Measurements from ENCODE around the gene KMT2C. TPM values are rescaled to one million over a fixed set of nuclear protein-coding genes. Genes with fewer than 3 reads are reported as not detected.

The KMT2C gene
- total RNA-seq, 1 experiment from 2014 or later = 20.4 TPM

DNA sequence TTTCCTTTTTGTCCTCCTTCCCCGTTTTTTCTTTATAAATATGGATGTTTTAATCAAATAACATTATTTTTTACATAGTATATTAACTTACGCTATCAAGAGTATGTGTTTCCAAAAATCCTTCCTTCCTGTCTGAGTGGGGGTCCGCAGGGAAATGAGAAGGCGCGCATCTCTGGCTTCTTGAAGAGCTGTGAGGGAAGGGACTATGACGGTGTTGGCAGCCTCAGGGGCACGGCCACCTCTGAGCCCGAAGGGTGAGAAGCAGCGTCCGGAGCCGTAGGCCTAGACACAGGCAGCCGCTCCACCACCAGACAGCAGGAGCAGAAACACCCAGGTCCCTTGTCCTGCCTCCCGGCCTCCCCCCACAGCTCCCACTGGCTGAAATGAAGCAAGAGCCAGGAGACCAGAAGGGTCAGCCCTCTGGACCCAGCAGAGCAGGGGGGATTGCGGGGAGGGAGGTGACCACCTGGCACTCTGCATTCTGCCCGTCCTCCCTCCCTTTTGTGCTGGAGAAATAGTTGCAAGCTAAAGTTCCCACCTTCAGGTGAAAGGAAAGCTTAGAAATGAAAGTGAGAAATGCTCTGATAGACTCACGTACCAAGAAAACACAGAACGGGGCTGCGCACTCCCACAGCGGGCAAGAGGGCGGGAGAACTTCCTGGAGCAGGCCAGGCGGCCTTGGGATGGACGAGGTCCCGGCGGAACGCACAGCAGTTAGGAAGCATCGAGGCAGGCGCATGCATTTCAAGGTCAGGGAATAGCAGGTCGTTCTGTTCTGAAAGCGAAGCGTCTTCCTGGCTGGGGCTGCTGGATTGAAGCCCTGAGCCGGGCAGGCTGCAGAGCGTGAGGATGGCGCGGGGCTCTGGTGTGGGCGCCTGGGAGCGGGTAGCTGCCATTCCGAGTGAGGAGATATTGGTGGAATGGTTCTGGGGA is 304.9 kb downstream of the KMT2C start:
- Histone ChIP-seq H3K36me3 (peaks cover 65% of the 10 kb centered on the region), H3K27me3 (replicated peaks) (no peaks in the 10 kb centered on the region), H3K27ac (no peak overlapping the region), H3K4me1 (replicated peaks) (peaks cover 10% of the 10 kb centered on the region), H3K4me3 (no peak overlapping the region), H3K9me3 (replicated peaks) (no peaks in the 10 kb centered on the region)
- DNase-seq (ENCODE audit: low read depth in 1 of 2, low spot score in 2 of 2) = no peak

DNA sequence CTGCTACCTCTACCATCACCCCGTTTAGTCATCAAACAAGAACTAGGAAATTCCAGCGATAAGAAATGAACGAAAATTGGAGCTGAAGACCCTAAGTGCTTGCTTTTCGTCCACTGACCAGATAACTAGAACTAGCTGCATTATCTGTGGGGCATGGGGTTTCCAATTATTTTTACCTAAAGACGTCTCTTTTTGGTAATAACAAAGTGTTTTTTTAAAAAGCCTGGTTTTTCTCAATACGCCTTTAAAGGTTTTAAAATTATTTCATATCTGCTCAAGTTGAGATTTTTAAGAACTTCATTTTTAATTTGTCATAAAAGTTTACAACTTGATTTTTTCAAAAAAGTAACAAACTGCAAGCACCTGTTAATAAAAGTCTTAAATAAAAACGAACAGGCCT is 306.1 kb downstream of the KMT2C start:
- no peaks in the 10 kb centered on the region for H3K4me1 ChIP-seq (replicated peaks)
- H3K9me3 ChIP-seq (replicated peaks) = no peaks in the 10 kb centered on the region
- no peak for DNase-seq (ENCODE audit: low read depth in 1 of 2, low spot score in 2 of 2)
- no peak overlapping the region for H3K4me3 ChIP-seq
- H3K27me3 ChIP-seq (replicated peaks) = no peaks in the 10 kb centered on the region
- no peak overlapping the region for H3K27ac ChIP-seq
- peaks cover 73% of the 10 kb centered on the region for H3K36me3 ChIP-seq

DNA sequence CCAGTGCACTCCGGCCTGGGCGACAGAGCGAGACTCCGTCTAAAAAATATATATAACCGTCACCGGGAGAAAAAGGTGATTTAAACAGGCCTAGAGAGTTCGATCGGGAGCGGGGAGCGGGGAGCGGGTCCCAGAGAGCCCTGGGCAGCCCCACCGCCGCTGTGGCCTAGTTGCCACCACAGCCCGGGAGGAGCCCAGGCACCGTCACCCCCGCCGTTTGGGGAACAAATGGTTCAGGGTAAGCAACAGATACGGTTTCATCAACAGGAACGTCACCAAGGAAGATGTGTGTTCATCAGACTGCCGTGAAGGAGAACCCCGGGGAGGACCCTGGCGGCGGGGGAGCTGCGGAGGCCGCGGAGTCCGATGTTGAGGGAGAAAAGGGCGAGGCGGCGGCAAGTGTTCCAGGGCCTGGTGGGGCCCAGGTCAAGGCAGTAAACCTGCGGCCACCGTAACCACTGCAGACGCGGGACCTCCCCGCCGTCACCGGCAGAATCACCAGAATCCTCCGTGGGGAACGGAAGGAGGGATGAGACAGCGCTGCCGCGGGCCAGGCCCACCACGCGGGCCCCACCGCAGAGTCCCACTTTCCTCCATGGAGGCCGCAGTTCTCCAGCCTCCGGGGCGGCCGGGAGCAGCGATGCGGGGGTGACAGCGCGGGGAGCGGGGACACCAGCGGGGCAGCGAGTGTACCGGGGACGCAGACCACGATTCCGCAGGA is 306.9 kb downstream of the KMT2C start:
- H3K27ac ChIP-seq = no peak overlapping the region
- peaks cover 77% of the 10 kb centered on the region for H3K36me3 ChIP-seq
- no peak for DNase-seq (ENCODE audit: low read depth in 1 of 2, low spot score in 2 of 2)
- H3K4me1 ChIP-seq (replicated peaks) = no peaks in the 10 kb centered on the region
- peaks cover 4% of the 10 kb centered on the region; the same call in 1 of the 2 replicates for H3K9me3 ChIP-seq (replicated peaks)
- H3K27me3 ChIP-seq (replicated peaks) = no peaks in the 10 kb centered on the region
- H3K4me3 ChIP-seq = no peak overlapping the region

DNA sequence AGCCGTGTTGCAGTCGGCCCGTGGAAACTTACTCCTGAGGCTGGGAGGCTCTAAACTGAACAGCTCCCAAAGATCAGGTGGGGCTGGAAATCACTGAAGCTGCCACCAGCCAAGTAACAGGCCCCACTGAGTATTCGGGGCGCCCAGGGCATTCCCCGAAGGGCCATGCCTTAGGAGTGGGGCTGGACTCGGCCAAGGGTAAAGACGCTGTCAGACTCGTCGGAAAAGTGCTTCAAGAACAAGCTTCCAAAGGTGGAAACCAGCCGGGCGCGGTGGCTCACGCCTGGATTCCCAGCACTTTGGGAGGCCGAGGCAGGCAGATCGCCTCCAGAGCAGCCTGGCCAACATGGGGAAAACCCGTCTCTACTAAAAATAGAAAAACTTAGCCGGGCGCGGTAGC is 307.6 kb downstream of the KMT2C start:
- H3K36me3 ChIP-seq = peaks cover 77% of the 10 kb centered on the region
- no peak for DNase-seq (ENCODE audit: low read depth in 1 of 2, low spot score in 2 of 2)
- H3K27me3 ChIP-seq (replicated peaks) = no peaks in the 10 kb centered on the region
- no peak overlapping the region for H3K4me3 ChIP-seq
- no peaks in the 10 kb centered on the region for H3K4me1 ChIP-seq (replicated peaks)
- H3K9me3 ChIP-seq (replicated peaks) = peaks cover 4% of the 10 kb centered on the region; the same call in 1 of the 2 replicates
- H3K27ac ChIP-seq = no peak overlapping the region

DNA sequence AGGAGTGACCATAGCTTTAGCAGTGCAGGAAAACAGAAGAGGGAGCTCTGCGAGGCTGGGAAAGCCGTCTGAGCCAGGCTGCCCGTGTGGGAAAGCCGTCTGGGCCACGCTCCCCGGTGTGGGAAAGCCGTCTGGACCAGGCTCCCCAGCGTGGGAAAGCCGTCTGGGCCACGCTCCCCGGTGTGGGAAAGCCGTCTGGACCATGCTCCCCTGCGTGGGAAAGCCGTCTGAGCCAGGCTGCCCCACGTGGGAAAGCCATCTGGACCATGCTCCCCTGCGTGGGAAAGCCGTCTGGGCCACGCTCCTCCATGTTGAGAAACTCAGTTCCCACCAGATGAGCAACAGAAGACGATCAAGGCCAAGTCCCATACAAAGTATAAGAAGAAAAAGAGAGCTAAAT is 308.6 kb downstream of the KMT2C start:
- H3K36me3 ChIP-seq = peaks cover 81% of the 10 kb centered on the region
- no peak overlapping the region for H3K27ac ChIP-seq
- H3K4me3 ChIP-seq = no peak overlapping the region
- no peaks in the 10 kb centered on the region for H3K4me1 ChIP-seq (replicated peaks)
- peaks cover 4% of the 10 kb centered on the region; the same call in 1 of the 2 replicates for H3K9me3 ChIP-seq (replicated peaks)
- DNase-seq (ENCODE audit: low read depth in 1 of 2, low spot score in 2 of 2) = no peak
- no peaks in the 10 kb centered on the region for H3K27me3 ChIP-seq (replicated peaks)

DNA sequence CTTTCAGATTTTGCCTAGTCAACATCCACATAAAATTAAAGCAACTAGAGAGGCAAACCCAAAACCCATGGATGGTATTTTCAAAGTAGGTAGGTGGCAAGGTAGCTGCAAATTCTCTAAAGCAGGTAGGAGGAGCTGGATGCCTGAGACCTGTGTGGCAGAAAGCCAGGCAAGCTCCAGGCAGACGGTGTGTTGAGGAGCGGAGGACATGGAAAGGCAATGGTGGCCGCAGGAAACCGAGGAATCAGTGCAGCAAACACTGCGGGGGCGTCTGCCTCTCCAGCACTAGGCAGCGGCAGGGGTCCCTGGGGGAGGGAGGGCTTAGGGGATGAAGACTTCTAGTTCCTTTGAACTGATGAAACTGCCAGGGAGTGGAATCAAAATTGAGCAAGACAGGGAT is 309.1 kb downstream of the KMT2C start:
- no peak for DNase-seq (ENCODE audit: low read depth in 1 of 2, low spot score in 2 of 2)
- Histone ChIP-seq H3K27ac (no peak overlapping the region), H3K36me3 (peaks cover 79% of the 10 kb centered on the region)

DNA sequence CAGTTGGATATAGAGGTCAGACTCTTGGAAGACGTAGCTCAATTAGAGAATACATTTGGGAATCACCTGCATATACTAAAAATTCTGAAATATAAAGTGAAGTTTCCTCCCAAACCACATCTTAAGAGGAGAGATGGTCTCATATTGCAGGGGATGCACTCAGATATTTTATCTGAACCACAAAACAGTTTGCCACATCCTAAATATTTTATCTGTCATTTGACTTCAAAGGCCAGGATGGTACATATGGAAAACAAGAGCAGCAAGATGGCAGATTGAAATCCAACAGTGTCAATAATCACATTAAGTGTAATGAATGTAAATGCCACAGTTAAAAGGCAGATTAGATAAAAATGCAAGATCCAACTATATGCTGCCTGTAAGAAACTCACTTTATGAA is 313.3 kb downstream of the KMT2C start:
- DNase-seq (ENCODE audit: low read depth in 1 of 2, low spot score in 2 of 2) = no peak
- Histone ChIP-seq H3K9me3 (replicated peaks) (peaks cover 4% of the 10 kb centered on the region; the same call in 1 of the 2 replicates), H3K27ac (no peak overlapping the region), H3K4me1 (replicated peaks) (no peaks in the 10 kb centered on the region), H3K36me3 (peaks cover 86% of the 10 kb centered on the region), H3K4me3 (no peak overlapping the region), H3K27me3 (replicated peaks) (no peaks in the 10 kb centered on the region)

More for the DNA sequence above, 309.1 kb downstream of the KMT2C start:
- Histone ChIP-seq H3K4me3 (no peak overlapping the region), H3K27me3 (replicated peaks) (no peaks in the 10 kb centered on the region), H3K9me3 (replicated peaks) (peaks cover 4% of the 10 kb centered on the region; the same call in 1 of the 2 replicates), H3K4me1 (replicated peaks) (no peaks in the 10 kb centered on the region)

DNA sequence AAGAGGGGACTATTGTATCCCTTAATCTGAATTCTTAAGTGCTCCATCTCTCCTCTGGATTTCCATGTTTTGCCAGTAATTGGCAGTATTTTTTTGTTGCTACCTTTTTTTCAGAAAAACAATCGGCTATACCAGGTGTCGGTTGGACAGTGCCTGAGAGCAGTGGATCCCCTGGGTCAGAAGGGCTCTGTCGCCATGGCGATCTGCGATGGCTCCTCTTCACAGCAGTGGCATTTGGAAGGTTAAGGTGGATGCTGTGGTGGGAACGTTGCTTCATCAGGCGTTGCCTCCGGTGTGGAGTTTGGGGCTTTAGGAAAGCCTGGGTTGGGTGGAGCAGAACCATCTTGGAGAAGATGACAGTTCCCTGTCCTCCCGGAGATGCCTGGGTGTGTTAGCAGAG is 314.4 kb downstream of the KMT2C start:
- Histone ChIP-seq H3K4me1 (replicated peaks) (no peaks in the 10 kb centered on the region), H3K27me3 (replicated peaks) (no peaks in the 10 kb centered on the region; the same call in 1 of the 2 replicates), H3K36me3 (peaks cover 89% of the 10 kb centered on the region), H3K9me3 (replicated peaks) (peaks cover 4% of the 10 kb centered on the region; the same call in 1 of the 2 replicates), H3K4me3 (no peak overlapping the region), H3K27ac (no peak overlapping the region)
- no peak for DNase-seq (ENCODE audit: low read depth in 1 of 2, low spot score in 2 of 2)

DNA sequence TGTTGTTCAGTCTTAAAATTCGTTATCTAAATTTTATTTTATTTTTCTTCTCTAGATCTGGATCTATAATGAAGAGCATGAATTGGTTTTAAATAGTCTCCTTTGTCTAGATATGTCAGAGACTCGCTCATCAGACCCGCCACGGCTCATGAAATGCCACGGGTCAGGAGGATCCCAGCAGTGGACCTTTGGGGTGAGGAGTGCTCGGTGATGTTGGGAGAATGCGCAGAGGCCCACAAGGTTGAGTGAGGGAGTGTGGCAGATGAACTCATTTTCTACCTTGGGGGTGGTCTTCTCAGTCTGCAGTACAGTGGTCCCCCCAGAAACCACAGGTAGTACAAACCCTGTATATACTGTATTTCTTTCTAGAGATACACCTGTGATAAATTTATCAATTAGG is 315.0 kb downstream of the KMT2C start:
- H3K27ac ChIP-seq = no peak overlapping the region
- H3K4me1 ChIP-seq (replicated peaks) = no peaks in the 10 kb centered on the region
- H3K4me3 ChIP-seq = no peak overlapping the region
- H3K9me3 ChIP-seq (replicated peaks) = peaks cover 4% of the 10 kb centered on the region; the same call in 1 of the 2 replicates
- no peaks in the 10 kb centered on the region; the same call in 1 of the 2 replicates for H3K27me3 ChIP-seq (replicated peaks)
- no peak for DNase-seq (ENCODE audit: low read depth in 1 of 2, low spot score in 2 of 2)
- peaks cover 87% of the 10 kb centered on the region for H3K36me3 ChIP-seq

DNA sequence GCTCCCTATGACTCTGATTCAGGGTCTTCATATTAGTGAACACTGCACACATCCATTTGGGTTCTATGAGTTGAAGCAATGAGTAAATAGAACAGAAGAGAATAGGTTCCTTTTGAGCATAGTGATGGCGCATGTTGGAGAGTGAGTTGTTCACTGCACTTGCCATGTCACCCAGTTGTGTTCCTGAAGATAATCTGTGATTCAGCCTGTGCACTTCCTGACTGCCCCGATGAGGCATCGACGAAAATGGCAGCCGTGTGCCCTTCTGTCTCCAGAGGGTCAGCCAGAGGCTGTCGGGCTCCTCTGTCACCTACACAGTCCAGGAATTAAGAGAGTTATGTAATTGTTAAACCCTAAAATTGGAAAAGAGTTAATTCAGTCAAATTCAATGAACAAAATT is 315.6 kb downstream of the KMT2C start:
- no peak overlapping the region for H3K4me3 ChIP-seq
- no peak for DNase-seq (ENCODE audit: low read depth in 1 of 2, low spot score in 2 of 2)
- no peak overlapping the region for H3K27ac ChIP-seq
- peaks cover 4% of the 10 kb centered on the region; the same call in 1 of the 2 replicates for H3K9me3 ChIP-seq (replicated peaks)
- H3K36me3 ChIP-seq = peaks cover 81% of the 10 kb centered on the region
- no peaks in the 10 kb centered on the region; the same call in 1 of the 2 replicates for H3K27me3 ChIP-seq (replicated peaks)
- H3K4me1 ChIP-seq (replicated peaks) = no peaks in the 10 kb centered on the region

DNA sequence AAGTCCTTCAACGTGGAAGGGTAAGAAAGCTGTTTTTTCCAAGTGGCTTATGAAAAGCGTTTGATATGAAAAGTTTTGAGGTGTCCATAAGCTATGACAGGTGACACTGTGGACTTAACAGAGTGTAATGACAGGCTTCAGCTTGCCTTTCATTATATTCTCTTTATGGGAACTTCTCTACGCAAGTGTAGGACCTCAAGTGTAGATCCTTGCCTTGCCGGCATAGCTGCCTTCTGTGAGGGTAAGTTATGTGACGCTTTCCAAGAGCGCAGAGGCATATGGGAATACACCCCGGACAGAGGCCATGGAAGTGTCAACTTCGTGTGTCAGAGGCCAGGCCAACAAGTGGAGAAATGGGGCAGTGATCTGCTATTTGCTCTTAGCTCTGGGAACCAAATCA is 318.4 kb downstream of the KMT2C start:
- peaks cover 66% of the 10 kb centered on the region for H3K36me3 ChIP-seq
- H3K27me3 ChIP-seq (replicated peaks) = no peaks in the 10 kb centered on the region; the same call in 1 of the 2 replicates
- no peak overlapping the region for H3K27ac ChIP-seq
- DNase-seq (ENCODE audit: low read depth in 1 of 2, low spot score in 2 of 2) = no peak
- no peaks in the 10 kb centered on the region for H3K9me3 ChIP-seq (replicated peaks)
- no peak overlapping the region for H3K4me3 ChIP-seq
- no peaks in the 10 kb centered on the region for H3K4me1 ChIP-seq (replicated peaks)

DNA sequence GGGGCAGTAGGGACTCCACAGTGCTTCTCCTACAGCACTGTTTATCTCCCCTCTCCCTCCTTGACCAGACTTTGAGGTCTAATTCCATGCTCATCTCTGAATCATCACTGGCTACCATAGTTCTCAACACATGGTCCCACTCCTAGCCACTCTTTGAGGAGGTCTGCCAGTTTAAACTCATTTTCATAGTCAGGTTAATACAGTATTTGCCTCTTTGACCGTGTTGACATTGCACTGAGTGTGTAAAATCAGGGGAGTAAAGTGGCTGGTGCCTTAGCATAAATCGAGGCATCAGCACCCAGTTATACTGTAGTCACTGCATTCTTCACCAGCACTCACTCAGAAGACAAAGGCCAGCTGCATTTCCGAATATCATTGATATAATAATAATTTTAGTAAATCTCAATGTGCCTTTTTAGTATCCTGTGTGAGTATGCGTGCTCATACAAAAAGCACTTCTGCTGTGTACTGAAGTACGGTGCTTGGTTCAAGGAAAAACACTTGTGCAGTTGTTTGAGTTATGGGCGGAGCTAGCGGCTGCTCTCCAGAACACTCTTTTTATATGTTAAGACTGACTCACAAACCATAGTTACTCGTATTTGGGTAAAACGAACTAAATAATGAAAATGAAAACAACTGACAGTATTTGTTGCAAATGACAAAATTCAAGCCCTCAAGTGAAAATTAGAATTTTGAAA is 320.6 kb downstream of the KMT2C start:
- peaks cover 50% of the 10 kb centered on the region for H3K36me3 ChIP-seq
- no peak for DNase-seq (ENCODE audit: low read depth in 1 of 2, low spot score in 2 of 2)
- no peak overlapping the region for H3K4me3 ChIP-seq
- H3K27ac ChIP-seq = no peak overlapping the region
- no peaks in the 10 kb centered on the region; the same call in 1 of the 2 replicates for H3K27me3 ChIP-seq (replicated peaks)
- no peaks in the 10 kb centered on the region for H3K9me3 ChIP-seq (replicated peaks)
- no peaks in the 10 kb centered on the region for H3K4me1 ChIP-seq (replicated peaks)

DNA sequence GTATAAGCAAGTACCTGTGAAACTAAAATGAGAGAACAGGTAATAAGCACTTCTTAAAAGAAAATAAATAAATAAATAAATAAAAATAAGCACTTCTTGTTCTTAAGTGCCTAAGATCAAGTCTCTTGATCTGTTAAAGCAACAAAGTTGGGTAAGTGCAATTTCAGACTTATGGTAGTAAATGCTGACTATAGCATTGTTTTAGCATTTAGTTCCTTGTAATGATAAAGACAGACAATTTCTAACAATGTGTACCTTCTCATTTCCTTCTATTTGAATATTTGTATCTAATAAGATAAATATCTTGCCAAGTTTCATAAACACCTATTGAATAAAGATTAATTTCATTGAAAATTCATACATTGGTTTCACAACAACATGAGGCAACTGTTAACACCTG is 323.0 kb downstream of the KMT2C start:
- no peak for DNase-seq (ENCODE audit: low read depth in 1 of 2, low spot score in 2 of 2)
- no peaks in the 10 kb centered on the region; the same call in 1 of the 2 replicates for H3K27me3 ChIP-seq (replicated peaks)
- H3K27ac ChIP-seq = no peak overlapping the region
- no peaks in the 10 kb centered on the region for H3K9me3 ChIP-seq (replicated peaks)
- H3K4me1 ChIP-seq (replicated peaks) = no peaks in the 10 kb centered on the region
- peaks cover 29% of the 10 kb centered on the region for H3K36me3 ChIP-seq
- H3K4me3 ChIP-seq = no peak overlapping the region
